Measurements from ENCODE around the gene TRIM65.
A peak's percentile ranks its signal among the peaks of the same experiment; 100 is the strongest.

The TRIM65 gene

GRCh38 chr17:75845058-75845711, 51.6 kb downstream of the TRIM65 start:
- no peak overlapping the region; the same call in 1 of the 2 replicates for H3K27ac ChIP-seq
- peak; percentile 77 for TF ChIP-seq CTCF (conservative IDR thresholded peaks at IDR 0.05)

- TF ChIP-seq CTCF (conservative IDR thresholded peaks at IDR 0.05), result no peak
- H3K27ac ChIP-seq, result no peak overlapping the region
These were observed 52.2 kb downstream of the TRIM65 start for GRCh38 chr17:75844530-75845057.

- TF ChIP-seq CTCF (conservative IDR thresholded peaks at IDR 0.05), result no peak
- no peak within 1 kb of the TSS for H3K27ac ChIP-seq
These were observed 52.9 kb downstream of the TRIM65 start, which contains the start of gene UNC13D for GRCh38 chr17:75843577-75844529. TSS of gene UNC13D (minus strand) at chr17:75844404. CDS start at chr17:75844337, 67 bp downstream.

GRCh38 chr17:75842963-75843576, 53.7 kb downstream of the TRIM65 start:
- TF ChIP-seq CTCF (conservative IDR thresholded peaks at IDR 0.05), result no peak
- no peak overlapping the region for H3K27ac ChIP-seq

- H3K27ac ChIP-seq, result no peak overlapping the region
- TF ChIP-seq CTCF (conservative IDR thresholded peaks at IDR 0.05), result no peak
These were observed 54.3 kb downstream of the TRIM65 start for GRCh38 chr17:75842411-75842810.

- TF ChIP-seq CTCF (conservative IDR thresholded peaks at IDR 0.05), result no peak
- no peak overlapping the region for H3K27ac ChIP-seq
These were observed 56.0 kb downstream of the TRIM65 start for GRCh38 chr17:75840799-75841164.

All from VCaP (cell line).